ENCODE results near the gene NXPH2.

The NXPH2 gene

DNA sequence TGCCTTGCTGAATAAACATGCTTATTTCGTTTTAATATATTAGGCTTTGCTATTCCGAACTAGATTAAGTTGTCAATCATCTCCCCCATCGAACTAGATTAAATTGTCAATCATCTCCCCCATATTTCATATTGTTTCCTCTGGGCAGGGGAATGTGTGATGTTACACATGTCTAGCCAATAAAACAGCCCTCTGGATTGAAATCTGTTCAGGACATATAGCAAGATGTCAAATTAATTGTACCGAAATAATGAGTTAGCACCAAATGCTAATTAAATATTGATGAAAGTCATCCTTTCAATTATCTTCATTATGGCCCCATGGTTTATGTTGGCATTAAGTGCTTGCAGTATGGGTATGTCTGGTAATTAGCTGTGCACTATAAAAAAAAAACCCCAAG lies 143.1 kb downstream of the NXPH2 start:
- DNase-seq (ENCODE audit: low spot score): no peak

DNA sequence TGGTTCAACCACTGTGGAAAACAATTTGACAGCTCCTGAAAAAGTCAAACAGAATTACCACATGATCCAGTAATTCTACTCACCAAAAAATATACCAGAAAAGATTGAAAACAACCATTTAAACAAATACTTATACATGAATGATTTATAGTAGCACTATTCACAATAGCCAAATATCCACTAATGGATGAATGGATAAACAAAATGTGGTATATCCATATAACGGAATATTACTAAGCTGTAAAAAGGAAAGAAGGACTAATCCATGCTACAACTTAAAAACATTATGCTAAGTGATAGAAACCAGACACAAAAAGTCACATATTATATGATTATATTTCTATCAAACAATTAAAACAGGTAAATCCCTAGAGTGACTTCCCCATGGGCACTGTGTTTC lies 147.1 kb downstream of the NXPH2 start:
- DNase-seq (ENCODE audit: low spot score): no peak

DNA sequence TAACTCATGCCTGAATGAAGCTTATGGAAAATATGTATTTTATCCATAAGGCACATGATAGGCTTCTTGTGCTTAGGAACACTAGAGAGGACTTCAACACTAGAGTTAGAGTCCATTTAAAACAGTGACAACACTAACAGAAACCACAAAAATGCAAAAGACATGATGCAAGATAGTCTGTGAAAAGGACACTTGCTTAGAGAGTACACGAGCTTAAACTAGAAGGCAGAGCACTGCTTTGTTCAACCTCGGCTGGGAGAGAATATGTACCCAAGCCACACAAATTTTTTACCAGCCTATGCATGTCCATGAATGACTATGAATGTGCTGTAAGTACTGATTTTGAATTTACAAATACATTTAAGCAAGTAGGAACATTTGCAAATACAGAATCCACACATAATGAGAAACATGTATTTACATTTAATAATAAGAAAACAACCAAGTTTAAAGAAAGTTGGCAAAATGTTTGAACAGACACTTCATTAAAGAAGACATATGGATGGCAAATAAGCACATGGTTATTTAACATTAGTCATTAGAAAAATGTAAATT lies 148.0 kb downstream of the NXPH2 start:
- no peak for DNase-seq (ENCODE audit: low spot score)

DNA sequence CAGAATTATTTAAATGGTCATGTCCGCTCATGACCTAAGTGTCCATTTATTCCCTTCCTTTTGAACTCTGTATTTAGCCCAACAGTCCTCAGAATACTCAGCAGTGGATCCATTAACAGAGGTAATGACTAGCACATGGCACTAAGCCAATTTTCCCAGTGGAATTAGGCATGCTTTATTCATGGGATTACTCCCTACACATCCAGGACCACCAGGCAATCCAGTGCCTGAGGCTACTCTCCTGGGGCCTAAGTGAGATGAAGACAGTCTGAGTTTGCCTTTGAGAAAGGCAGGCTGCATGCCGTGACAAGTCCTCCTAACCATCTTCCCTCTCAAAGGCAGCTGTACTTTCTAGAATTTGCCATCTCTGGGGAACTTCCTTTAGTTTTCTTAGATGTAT lies 150.0 kb downstream of the NXPH2 start:
- peak; percentile 47 for DNase-seq (ENCODE audit: low spot score)

DNA sequence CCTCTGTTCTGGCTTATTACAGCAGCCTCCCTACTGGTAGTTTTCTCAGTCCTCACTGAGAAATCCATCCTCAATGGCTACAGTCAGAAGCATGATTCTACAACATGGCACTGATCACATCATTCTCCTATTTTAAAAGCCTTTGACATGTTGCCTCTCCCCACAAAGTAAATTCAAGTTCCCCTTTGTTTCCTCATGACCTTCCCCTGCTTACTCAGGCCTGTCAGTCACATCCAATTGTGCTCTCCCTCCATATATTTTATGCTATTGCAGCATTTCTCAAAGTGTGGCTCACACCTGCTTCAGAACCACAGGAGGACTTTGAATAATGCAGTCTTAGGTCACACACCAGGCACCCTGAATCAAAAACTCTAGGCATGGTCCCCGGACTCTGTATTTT lies 154.0 kb downstream of the NXPH2 start:
- DNase-seq (ENCODE audit: low spot score): no peak

DNA sequence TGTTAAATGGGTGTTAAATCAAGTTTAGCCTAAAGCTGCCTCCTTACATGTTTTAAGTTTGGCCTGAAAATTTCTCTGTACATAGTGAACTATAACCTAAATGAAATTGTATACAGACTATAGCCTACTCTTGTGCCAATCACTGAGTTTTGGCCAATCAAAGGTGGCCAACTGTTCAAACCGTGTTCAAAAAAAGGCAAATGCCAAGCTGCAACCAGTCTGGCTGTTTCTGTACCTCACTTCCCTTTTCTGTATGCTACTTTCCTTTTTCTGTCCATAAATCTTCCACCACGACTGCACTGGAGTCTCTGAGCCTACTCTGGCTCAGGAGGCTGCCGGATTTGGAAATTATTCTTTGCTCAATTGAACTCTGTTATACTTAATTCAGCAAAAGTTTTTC lies 157.6 kb downstream of the NXPH2 start:
- no peak for DNase-seq (ENCODE audit: low spot score)

DNA sequence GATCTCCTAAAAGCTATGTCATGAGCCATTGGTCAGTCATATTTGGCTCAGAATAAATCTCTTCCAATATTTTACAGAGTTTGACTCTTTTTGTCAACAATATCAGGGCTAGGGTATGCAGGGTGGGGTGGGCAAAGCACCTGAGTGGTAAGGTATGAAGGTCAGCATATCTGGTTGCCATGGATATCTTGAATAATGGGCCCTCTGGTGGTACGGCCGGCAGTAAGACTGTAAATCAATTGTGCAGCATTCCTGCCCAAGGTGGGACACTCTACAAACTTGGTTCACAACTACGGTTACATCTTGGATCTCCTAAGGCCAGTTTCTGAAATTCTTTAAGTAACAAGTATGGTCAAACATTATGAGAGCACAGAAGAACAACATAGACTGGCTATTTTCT lies 159.1 kb downstream of the NXPH2 start:
- no peak for DNase-seq (ENCODE audit: low spot score)

DNA sequence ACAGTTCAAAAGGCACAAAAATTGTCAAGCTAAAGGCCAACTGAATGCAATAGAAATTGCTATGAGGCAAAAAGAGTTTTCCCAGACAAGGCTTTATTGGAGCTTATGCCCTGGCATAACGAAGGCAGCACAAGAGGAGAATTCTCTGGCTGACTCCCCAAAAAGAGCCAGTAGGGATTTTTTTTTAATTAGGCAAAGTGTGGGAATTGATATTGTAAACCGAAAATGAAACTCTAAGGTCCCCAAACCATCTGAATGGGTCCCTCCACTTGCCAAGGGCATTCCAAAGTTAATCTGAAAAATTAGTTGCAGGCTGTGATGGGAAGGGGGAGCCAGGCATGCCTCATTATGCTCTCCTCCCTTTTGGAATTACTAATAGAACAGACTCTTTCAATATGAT lies 159.8 kb downstream of the NXPH2 start:
- DNase-seq (ENCODE audit: low spot score): no peak
